ENCODE measurements around the gene KREMEN2. TPM values are rescaled to one million over a fixed set of nuclear protein-coding genes. Genes with fewer than 3 reads are reported as not detected.

The KREMEN2 gene
- total RNA-seq, 2 experiments from 2014 or later: not detected

GRCh38 chr16:2967211-2967631 is 3.1 kb downstream of the KREMEN2 start:
- Mint-ChIP-seq H3K36me3 (peaks cover 15% of the 10 kb centered on the region), H3K9me3 (no peaks in the 10 kb centered on the region), H3K27ac (no peak overlapping the region), H3K4me1 (peaks cover 29% of the 10 kb centered on the region), H3K27me3 (peaks cover 53% of the 10 kb centered on the region), H3K4me3 (no peak overlapping the region)
- DNase-seq: no peak

- H3K4me1 Mint-ChIP-seq: peaks cover 29% of the 10 kb centered on the region
- H3K4me3 Mint-ChIP-seq: no peak overlapping the region
- DNase-seq: no peak
- H3K27me3 Mint-ChIP-seq: peaks cover 48% of the 10 kb centered on the region
- no peaks in the 10 kb centered on the region for H3K9me3 Mint-ChIP-seq
- H3K36me3 Mint-ChIP-seq: peaks cover 19% of the 10 kb centered on the region
- H3K27ac Mint-ChIP-seq: no peak overlapping the region
These were observed 3.7 kb downstream of the KREMEN2 start for GRCh38 chr16:2967721-2968161.

GRCh38 chr16:2968368-2968737 is 4.3 kb downstream of the KREMEN2 start:
- H3K9me3 Mint-ChIP-seq: no peaks in the 10 kb centered on the region

GRCh38 chr16:2968738-2969544 is 4.9 kb downstream of the KREMEN2 start, which contains the start of gene PAQR4:
PAQR4 (plus strand) TSS chr16:2969348; CDS start chr16:2969675, 327 bp downstream.
- H3K27ac Mint-ChIP-seq: no peak within 1 kb of the TSS

More at GRCh38 chr16:2968368-2968737, 4.3 kb downstream of the KREMEN2 start:
- peak overlapping the region; percentile 72 for H3K4me3 Mint-ChIP-seq
- H3K27me3 Mint-ChIP-seq: peaks cover 44% of the 10 kb centered on the region
- peaks cover 26% of the 10 kb centered on the region for H3K4me1 Mint-ChIP-seq
- peaks cover 20% of the 10 kb centered on the region for H3K36me3 Mint-ChIP-seq
- no peak overlapping the region for H3K27ac Mint-ChIP-seq
- DNase-seq: no peak

GRCh38 chr16:2969545-2970521 is 5.8 kb downstream of the KREMEN2 start:
- Mint-ChIP-seq H3K4me3 (peak overlapping the region; percentile 76), H3K36me3 (peaks cover 20% of the 10 kb centered on the region), H3K27me3 (peaks cover 32% of the 10 kb centered on the region), H3K4me1 (peaks cover 24% of the 10 kb centered on the region), H3K9me3 (no peaks in the 10 kb centered on the region), H3K27ac (no peak overlapping the region)
- DNase-seq: peak; percentile 91

More at GRCh38 chr16:2968738-2969544, 4.9 kb downstream of the KREMEN2 start, which contains the start of gene PAQR4:
- Mint-ChIP-seq H3K27me3 (peaks cover 39% of the 10 kb centered on the region), H3K36me3 (peaks cover 20% of the 10 kb centered on the region), H3K4me3 (peak within 1 kb of the TSS; percentile 76), H3K4me1 (peaks cover 26% of the 10 kb centered on the region), H3K9me3 (no peaks in the 10 kb centered on the region)
- peak; percentile 92 for DNase-seq

- no peaks in the 10 kb centered on the region for H3K9me3 Mint-ChIP-seq
- H3K4me3 Mint-ChIP-seq: peak overlapping the region; percentile 76
- peaks cover 26% of the 10 kb centered on the region for H3K27me3 Mint-ChIP-seq
- no peak overlapping the region for H3K27ac Mint-ChIP-seq
- peaks cover 20% of the 10 kb centered on the region for H3K36me3 Mint-ChIP-seq
- peaks cover 19% of the 10 kb centered on the region for H3K4me1 Mint-ChIP-seq
- DNase-seq: no peak
These were observed 6.5 kb downstream of the KREMEN2 start for GRCh38 chr16:2970563-2970962.

GRCh38 chr16:2971134-2971984 is 7.3 kb downstream of the KREMEN2 start:
- H3K27ac Mint-ChIP-seq: no peak overlapping the region
- H3K4me3 Mint-ChIP-seq: peak overlapping the region; percentile 76
- DNase-seq: no peak

GRCh38 chr16:2971985-2972784 is 8.1 kb downstream of the KREMEN2 start:
- DNase-seq: no peak
- peak overlapping the region; percentile 16 for H3K4me3 Mint-ChIP-seq
- H3K27ac Mint-ChIP-seq: peak overlapping the region; percentile 36
- H3K36me3 Mint-ChIP-seq: peaks cover 30% of the 10 kb centered on the region
- peaks cover 17% of the 10 kb centered on the region for H3K4me1 Mint-ChIP-seq
- H3K27me3 Mint-ChIP-seq: peaks cover 17% of the 10 kb centered on the region
- H3K9me3 Mint-ChIP-seq: no peaks in the 10 kb centered on the region

More at GRCh38 chr16:2971134-2971984, 7.3 kb downstream of the KREMEN2 start:
- Mint-ChIP-seq H3K9me3 (no peaks in the 10 kb centered on the region), H3K36me3 (peaks cover 25% of the 10 kb centered on the region), H3K27me3 (peaks cover 19% of the 10 kb centered on the region), H3K4me1 (peaks cover 17% of the 10 kb centered on the region)

- no peak for DNase-seq
- peaks cover 36% of the 10 kb centered on the region for H3K36me3 Mint-ChIP-seq
- H3K4me1 Mint-ChIP-seq: peaks cover 17% of the 10 kb centered on the region
- no peak overlapping the region for H3K27ac Mint-ChIP-seq
- H3K9me3 Mint-ChIP-seq: no peaks in the 10 kb centered on the region
- no peak overlapping the region for H3K4me3 Mint-ChIP-seq
- peaks cover 13% of the 10 kb centered on the region for H3K27me3 Mint-ChIP-seq
These were observed 9.0 kb downstream of the KREMEN2 start for GRCh38 chr16:2973093-2973492.

- Mint-ChIP-seq H3K4me3 (no peak overlapping the region), H3K4me1 (peaks cover 10% of the 10 kb centered on the region), H3K9me3 (no peaks in the 10 kb centered on the region), H3K27me3 (peaks cover 7% of the 10 kb centered on the region), H3K36me3 (peaks cover 38% of the 10 kb centered on the region), H3K27ac (no peak overlapping the region)
- no peak for DNase-seq
These were observed 9.7 kb downstream of the KREMEN2 start for GRCh38 chr16:2973605-2974318.

GRCh38 chr16:2974319-2975056 is 10.4 kb downstream of the KREMEN2 start:
- no peak overlapping the region for H3K27ac Mint-ChIP-seq
- no peak overlapping the region for H3K4me3 Mint-ChIP-seq
- H3K27me3 Mint-ChIP-seq: peaks cover 7% of the 10 kb centered on the region
- peaks cover 10% of the 10 kb centered on the region for H3K4me1 Mint-ChIP-seq
- H3K36me3 Mint-ChIP-seq: peaks cover 41% of the 10 kb centered on the region
- H3K9me3 Mint-ChIP-seq: no peaks in the 10 kb centered on the region
- DNase-seq: no peak

GRCh38 chr16:2975161-2975795 is 11.2 kb downstream of the KREMEN2 start:
- Mint-ChIP-seq H3K36me3 (peaks cover 44% of the 10 kb centered on the region), H3K4me1 (peaks cover 10% of the 10 kb centered on the region), H3K27me3 (peaks cover 7% of the 10 kb centered on the region), H3K27ac (no peak overlapping the region), H3K4me3 (no peak overlapping the region), H3K9me3 (no peaks in the 10 kb centered on the region)
- DNase-seq: no peak

Measured in activated naive CD8-positive, alpha-beta T cell treated with anti-CD3 and anti-CD28 coated beads for 36 hours (primary cell).